Activated CD4-positive, alpha-beta T cell treated with anti-CD3 and anti-CD28 coated beads, Interleukin-2, amount 10 ng/mL, durations not matched to agents 7 days and 5 days (primary cell): ENCODE data around the gene SMPDL3B. TPM values are rescaled to one million over a fixed set of nuclear protein-coding genes. Genes with fewer than 3 reads are reported as not detected.

Experiments
- CTCF ChIA-PET: fragments of 350-600 bp; sonication (Branson Sonifier 250); formaldehyde crosslinking; loops from one replicate; lab custom pipeline; 2021; ENCODE audit warnings: antibody characterized with exemption; lab: Charles Lee
- POLR2A ChIA-PET: fragments of 350-600 bp; sonication (Branson Sonifier 250); formaldehyde crosslinking; loops from one replicate; lab custom pipeline; 2021; ENCODE audit warnings: antibody characterized with exemption; lab: Charles Lee
- DNase-seq: peaks from one replicate; pipeline ENCODE4 v3.0.0-alpha.2; 2020
- H3K27ac Mint-ChIP-seq: one replicate; pipeline ENCODE4 v1.8.0; 2021; ENCODE audit warnings: mild to moderate bottlenecking, moderate library complexity, mixed read lengths
- H3K27me3 Mint-ChIP-seq: one replicate; pipeline ENCODE4 v1.8.0; 2021; ENCODE audit warnings: mixed read lengths
- H3K36me3 Mint-ChIP-seq: one replicate; pipeline ENCODE4 v1.8.0; 2021; ENCODE audit warnings: low read depth, mixed read lengths
- H3K4me1 Mint-ChIP-seq: one replicate; pipeline ENCODE4 v1.8.0; 2021; ENCODE audit warnings: mixed read lengths
- H3K4me3 Mint-ChIP-seq: one replicate; pipeline ENCODE4 v1.8.0; 2021; ENCODE audit warnings: mild to moderate bottlenecking, moderate library complexity, mixed read lengths
- H3K9me3 Mint-ChIP-seq: one replicate; pipeline ENCODE4 v1.8.0; 2021; ENCODE audit warnings: mixed read lengths
- total RNA-seq, 2 experiments: library from RNA; stranded (reverse); gene quantifications; one replicate each; pipeline ENCODE4 v1.2.3, GENCODE V29; 2021

SMPDL3B gene
- total RNA-seq, 2 experiments from 2014 or later = 0.20 to 0.21 TPM

- POLR2A ChIA-PET = no interaction called here
- CTCF ChIA-PET = interaction anchor here (1.0 to 2.6 kb wide), 10 partner anchors 9 to 57 kb away, joined by 3 to 15 read pairs (median 4); partner anchors contain the start of gene XKR8
- H3K27ac Mint-ChIP-seq = no peak overlapping the region
Measured at GRCh38 chr1:27945020-27945419, 10.2 kb downstream of the SMPDL3B start.

DNA sequence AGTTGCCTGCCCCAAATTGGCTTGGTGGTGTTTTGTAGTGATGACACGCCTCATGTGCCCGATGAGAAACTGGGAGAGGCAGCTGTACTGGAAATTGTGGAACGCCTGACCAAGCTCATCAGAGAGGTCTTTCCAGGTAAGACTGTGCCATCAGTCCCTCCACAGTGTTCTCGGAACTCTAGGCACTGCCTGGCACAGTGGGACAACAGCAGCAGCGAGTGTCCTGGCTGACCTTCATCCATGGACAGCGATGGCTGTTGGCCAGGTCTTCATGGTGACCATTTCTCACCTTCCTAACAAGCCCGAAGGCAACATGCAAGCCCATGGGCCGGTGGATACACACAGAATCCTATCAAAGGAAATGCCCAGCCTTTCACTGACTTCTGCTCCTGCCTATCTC, 14.2 kb downstream of the SMPDL3B start:
- no peak overlapping the region for H3K27ac Mint-ChIP-seq
- ChIA-PET POLR2A (no interaction called here), CTCF (interaction anchor here (1.2 kb wide), 1 partner anchor 91 kb away, joined by 3 read pairs; no protein-coding TSS in a partner anchor)
- H3K27me3 Mint-ChIP-seq = no peaks in the 10 kb centered on the region
- no peaks in the 10 kb centered on the region for H3K9me3 Mint-ChIP-seq
- DNase-seq = no peak
- peaks cover 7% of the 10 kb centered on the region for H3K4me1 Mint-ChIP-seq
- no peak overlapping the region for H3K4me3 Mint-ChIP-seq
- H3K36me3 Mint-ChIP-seq = no peaks in the 10 kb centered on the region

More at GRCh38 chr1:27945020-27945419, 10.2 kb downstream of the SMPDL3B start:
- H3K4me3 Mint-ChIP-seq = no peak overlapping the region
- no peaks in the 10 kb centered on the region for H3K9me3 Mint-ChIP-seq
- no peak for DNase-seq
- H3K4me1 Mint-ChIP-seq = peaks cover 36% of the 10 kb centered on the region
- no peaks in the 10 kb centered on the region for H3K36me3 Mint-ChIP-seq
- H3K27me3 Mint-ChIP-seq = no peaks in the 10 kb centered on the region

- Mint-ChIP-seq H3K27me3 (no peaks in the 10 kb centered on the region), H3K27ac (no peak overlapping the region), H3K9me3 (no peaks in the 10 kb centered on the region), H3K4me3 (no peak overlapping the region), H3K36me3 (no peaks in the 10 kb centered on the region), H3K4me1 (no peaks in the 10 kb centered on the region)
- ChIA-PET CTCF (interaction anchor here (1.2 to 2.8 kb wide), 5 partner anchors 8 to 23 kb away, joined by 3 to 11 read pairs (median 3); no protein-coding TSS in a partner anchor), POLR2A (no interaction called here)
- DNase-seq = no peak
Measured at GRCh38 chr1:27951396-27951795, 16.6 kb downstream of the SMPDL3B start.

DNA sequence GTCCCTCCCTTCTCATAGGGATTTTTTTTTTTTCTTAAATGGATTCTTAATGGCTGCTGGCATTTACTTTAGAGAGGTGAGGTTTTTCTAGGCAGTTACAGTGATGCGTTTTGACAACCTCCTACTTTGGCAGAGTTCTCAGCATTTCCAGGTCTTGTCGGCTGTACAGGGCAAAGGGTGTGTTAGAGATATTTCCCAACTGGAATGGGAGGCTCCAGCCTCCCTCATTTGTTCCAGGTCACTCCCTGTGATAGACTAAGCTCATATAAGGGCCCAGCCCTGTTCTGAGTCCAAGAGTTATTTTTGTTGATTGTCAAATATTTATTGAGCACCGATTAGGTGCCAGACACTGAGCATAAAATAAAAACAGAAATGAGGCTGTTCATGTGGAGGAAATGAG, 17.3 kb downstream of the SMPDL3B start:
- CTCF ChIA-PET = interaction anchor here (1.2 to 2.8 kb wide), 3 partner anchors 10 to 24 kb away, joined by 3 to 11 read pairs (median 4); no protein-coding TSS in a partner anchor
- no peaks in the 10 kb centered on the region for H3K36me3 Mint-ChIP-seq
- no peaks in the 10 kb centered on the region for H3K9me3 Mint-ChIP-seq
- H3K27me3 Mint-ChIP-seq = no peaks in the 10 kb centered on the region
- POLR2A ChIA-PET = no interaction called here
- DNase-seq = no peak
- no peak overlapping the region for H3K27ac Mint-ChIP-seq
- no peak overlapping the region for H3K4me3 Mint-ChIP-seq
- no peaks in the 10 kb centered on the region for H3K4me1 Mint-ChIP-seq

- Mint-ChIP-seq H3K36me3 (no peaks in the 10 kb centered on the region), H3K27ac (no peak overlapping the region), H3K4me1 (peaks cover 5% of the 10 kb centered on the region), H3K4me3 (no peak overlapping the region), H3K27me3 (no peaks in the 10 kb centered on the region), H3K9me3 (no peaks in the 10 kb centered on the region)
- DNase-seq = no peak
- ChIA-PET POLR2A (no interaction called here), CTCF (no interaction called here)
Measured at GRCh38 chr1:27954186-27954585, 19.4 kb downstream of the SMPDL3B start.

DNA sequence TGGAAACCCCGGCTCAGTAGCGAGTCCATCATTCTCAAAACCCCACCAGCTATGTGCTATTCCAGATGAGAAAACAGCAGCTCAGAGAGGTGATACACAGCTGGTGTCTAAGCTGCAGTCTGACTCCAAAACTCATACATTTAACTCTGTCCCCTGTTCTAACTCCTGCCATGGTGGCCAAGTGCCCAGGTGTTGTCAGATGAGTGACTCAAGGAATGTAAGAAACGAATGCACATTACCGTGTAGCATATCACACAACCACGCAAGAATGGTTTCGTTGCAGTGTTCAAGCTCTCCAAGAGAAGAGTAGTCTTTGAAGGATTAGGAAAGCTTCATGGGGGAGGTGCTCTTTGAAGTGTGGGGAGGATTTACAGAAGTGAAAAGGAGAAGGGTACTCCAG, 20.3 kb downstream of the SMPDL3B start:
- H3K4me3 Mint-ChIP-seq = no peak overlapping the region
- DNase-seq = no peak
- ChIA-PET POLR2A (no interaction called here), CTCF (interaction anchor here (0.6 to 1.3 kb wide), 3 partner anchors 8 to 34 kb away, joined by 3 to 5 read pairs (median 3); no protein-coding TSS in a partner anchor)
- no peak overlapping the region for H3K27ac Mint-ChIP-seq
- H3K4me1 Mint-ChIP-seq = peaks cover 11% of the 10 kb centered on the region
- no peaks in the 10 kb centered on the region for H3K36me3 Mint-ChIP-seq
- no peaks in the 10 kb centered on the region for H3K9me3 Mint-ChIP-seq
- no peaks in the 10 kb centered on the region for H3K27me3 Mint-ChIP-seq

- ChIA-PET POLR2A (no interaction called here), CTCF (interaction anchor here (0.6 to 2.0 kb wide), 7 partner anchors 10 to 38 kb away, joined by 3 to 6 read pairs (median 3); no protein-coding TSS in a partner anchor)
- Mint-ChIP-seq H3K9me3 (no peaks in the 10 kb centered on the region), H3K4me1 (peaks cover 22% of the 10 kb centered on the region), H3K36me3 (no peaks in the 10 kb centered on the region), H3K27me3 (no peaks in the 10 kb centered on the region), H3K4me3 (no peak overlapping the region), H3K27ac (no peak overlapping the region)
- DNase-seq = no peak
Measured at GRCh38 chr1:27956761-27957160, 22.0 kb downstream of the SMPDL3B start.

GRCh38 chr1:27957655-27958054, 22.9 kb downstream of the SMPDL3B start:
- ChIA-PET CTCF (interaction anchor here (1.0 to 2.0 kb wide), 7 partner anchors 11 to 37 kb away, joined by 3 to 6 read pairs (median 3); no protein-coding TSS in a partner anchor), POLR2A (no interaction called here)
- H3K4me1 Mint-ChIP-seq = peaks cover 27% of the 10 kb centered on the region
- no peaks in the 10 kb centered on the region for H3K9me3 Mint-ChIP-seq
- no peak overlapping the region for H3K4me3 Mint-ChIP-seq
- H3K27ac Mint-ChIP-seq = no peak overlapping the region
- no peak for DNase-seq
- no peaks in the 10 kb centered on the region for H3K36me3 Mint-ChIP-seq
- no peaks in the 10 kb centered on the region for H3K27me3 Mint-ChIP-seq

DNA sequence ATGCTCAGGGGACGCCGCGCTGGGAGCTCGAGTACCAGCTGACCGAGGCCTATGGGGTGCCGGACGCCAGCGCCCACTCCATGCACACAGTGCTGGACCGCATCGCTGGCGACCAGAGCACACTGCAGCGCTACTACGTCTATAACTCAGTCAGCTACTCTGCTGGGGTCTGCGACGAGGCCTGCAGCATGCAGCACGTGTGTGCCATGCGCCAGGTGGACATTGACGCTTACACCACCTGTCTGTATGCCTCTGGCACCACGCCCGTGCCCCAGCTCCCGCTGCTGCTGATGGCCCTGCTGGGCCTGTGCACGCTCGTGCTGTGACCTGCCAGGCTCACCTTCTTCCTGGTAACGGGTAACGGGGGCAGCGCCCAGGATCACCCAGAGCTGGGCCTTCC, 23.7 kb downstream of the SMPDL3B start:
- no peaks in the 10 kb centered on the region for H3K36me3 Mint-ChIP-seq
- H3K4me3 Mint-ChIP-seq = peak overlapping the region; percentile 79
- H3K27ac Mint-ChIP-seq = no peak overlapping the region
- no peaks in the 10 kb centered on the region for H3K27me3 Mint-ChIP-seq
- H3K9me3 Mint-ChIP-seq = no peaks in the 10 kb centered on the region
- peaks cover 30% of the 10 kb centered on the region for H3K4me1 Mint-ChIP-seq
- ChIA-PET CTCF (interaction anchor here (1.0 to 2.6 kb wide), 5 partner anchors 8 to 85 kb away, joined by 3 to 15 read pairs (median 4); partner anchors contain the start of gene THEMIS2), POLR2A (interaction anchor here (0.6 kb wide), 1 partner anchor 128 kb away, joined by 3 read pairs; the partner anchor contains the start of gene PPP1R8)
- DNase-seq = no peak

GRCh38 chr1:27959792-27960603, 25.2 kb downstream of the SMPDL3B start, which contains the start of gene XKR8:
Gene XKR8, plus strand, starts transcription at chr1:27959973. Its CDS starts 97 bp downstream, at chr1:27960070.
- H3K27ac Mint-ChIP-seq = peak within 1 kb of the TSS; percentile 88
- H3K27me3 Mint-ChIP-seq = no peaks in the 10 kb centered on the region
- POLR2A ChIA-PET = no interaction called here
- peaks cover 32% of the 10 kb centered on the region for H3K4me1 Mint-ChIP-seq
- peaks cover 2% of the 10 kb centered on the region for H3K36me3 Mint-ChIP-seq
- no peaks in the 10 kb centered on the region for H3K9me3 Mint-ChIP-seq
- peak within 1 kb of the TSS; percentile 79 for H3K4me3 Mint-ChIP-seq
- CTCF ChIA-PET = interaction anchor here (0.9 to 2.6 kb wide), 10 partner anchors 8 to 87 kb away, joined by 3 to 15 read pairs (median 4); partner anchors contain the start of gene THEMIS2
- peak; percentile 86 for DNase-seq

- no peaks in the 10 kb centered on the region for H3K9me3 Mint-ChIP-seq
- H3K27ac Mint-ChIP-seq = peak overlapping the region; percentile 64
- DNase-seq = no peak
- ChIA-PET CTCF (interaction anchor here (0.6 to 2.6 kb wide), 10 partner anchors 10 to 27 kb away, joined by 3 to 15 read pairs (median 5); no protein-coding TSS in a partner anchor), POLR2A (interaction anchor here (0.5 kb wide), 1 partner anchor 1700 kb away, joined by 3 read pairs; no protein-coding TSS in a partner anchor)
- peak overlapping the region; percentile 79 for H3K4me3 Mint-ChIP-seq
- no peaks in the 10 kb centered on the region for H3K27me3 Mint-ChIP-seq
- H3K36me3 Mint-ChIP-seq = peaks cover 5% of the 10 kb centered on the region
- H3K4me1 Mint-ChIP-seq = peaks cover 32% of the 10 kb centered on the region
Measured at GRCh38 chr1:27960762-27961645, 26.2 kb downstream of the SMPDL3B start.

- Mint-ChIP-seq H3K4me3 (peak overlapping the region; percentile 79), H3K27me3 (no peaks in the 10 kb centered on the region), H3K4me1 (peaks cover 32% of the 10 kb centered on the region), H3K9me3 (no peaks in the 10 kb centered on the region), H3K27ac (peak overlapping the region; percentile 63), H3K36me3 (peaks cover 5% of the 10 kb centered on the region)
- no peak for DNase-seq
- ChIA-PET POLR2A (no interaction called here), CTCF (interaction anchor here (0.6 to 2.3 kb wide), 8 partner anchors 9 to 42 kb away, joined by 3 to 8 read pairs (median 5); no protein-coding TSS in a partner anchor)
Measured at GRCh38 chr1:27961646-27962221, 26.9 kb downstream of the SMPDL3B start.
